HUDEP-2 (cell line): ENCODE results near the gene USP2.
A peak's percentile ranks its signal among the peaks of the same experiment; 100 is the strongest.

ENCODE experiments used
- DNase-seq, 76 experiments: peaks; one replicate each; lab custom pipeline; 2025; ENCODE audit not compliant: unreplicated experiment in 76 of 76; lab: John Stamatoyannopoulos, UW

The USP2 gene

GRCh38 chr11:119345685-119346084, 35.8 kb downstream of the USP2 start:
- no peak for DNase-seq

GRCh38 chr11:119344291-119345010, 37.0 kb downstream of the USP2 start:
- no peak for DNase-seq

GRCh38 chr11:119343726-119344125, 37.8 kb downstream of the USP2 start:
- DNase-seq, result no peak

- no peak for DNase-seq
Measured at GRCh38 chr11:119342362-119343130, 38.9 kb downstream of the USP2 start.

- DNase-seq, result peak in 1 of 76 experiments; percentile 2
Measured at GRCh38 chr11:119342023-119342300, 39.5 kb downstream of the USP2 start.

- no peak for DNase-seq
Measured at GRCh38 chr11:119341222-119342022, 40.1 kb downstream of the USP2 start.

GRCh38 chr11:119340335-119341221, 40.9 kb downstream of the USP2 start, which contains the start of gene C1QTNF5:
C1QTNF5 (minus strand) TSS chr11:119340883; CDS start chr11:119340397, 486 bp downstream.
- no peak for DNase-seq

GRCh38 chr11:119339589-119340334, 41.7 kb downstream of the USP2 start:
- DNase-seq, result peak in 14 of 76 experiments; percentile 4 to 37 (median 15)

- no peak for DNase-seq
Measured at GRCh38 chr11:119338965-119339588, 42.4 kb downstream of the USP2 start.

- DNase-seq, result peak in 62 of 76 experiments; percentile 1 to 75 (median 44)
Measured at GRCh38 chr11:119338318-119338890, 43.1 kb downstream of the USP2 start.

- DNase-seq, result no peak
Measured at GRCh38 chr11:119337581-119338317, 43.7 kb downstream of the USP2 start.

- DNase-seq, result no peak
Measured at GRCh38 chr11:119336744-119337469, 44.6 kb downstream of the USP2 start.

- no peak for DNase-seq
Measured at GRCh38 chr11:119335655-119336543, 45.6 kb downstream of the USP2 start.

- no peak for DNase-seq
Measured at GRCh38 chr11:119335091-119335654, 46.3 kb downstream of the USP2 start.

- DNase-seq, result peak in 74 of 76 experiments; percentile 35 to 97 (median 90)
Measured at GRCh38 chr11:119334174-119334930, 47.1 kb downstream of the USP2 start, which contains the start of gene RNF26. RNF26 (plus strand) TSS chr11:119334527; CDS start chr11:119335123, 596 bp downstream.
